GM08714 (cell line): Measurements from ENCODE around the gene HSDL2.
"Not testable (repeated sequence)": the region's sequence is repeated elsewhere in the genome, so short reads cannot be mapped to it uniquely, and the experiment has no call there.

Experiments
- H3K4me3 ChIP-seq: fragments of 200-500 bp; sonication (Bioruptor generic); 2 replicates; pipeline ENCODE4 v1.5.1; 2014; ENCODE audit warnings: mild to moderate bottlenecking, low read length, inconsistent platforms
- ZNF274 ChIP-seq: IDR thresholded peaks from 2 replicates; pipeline ENCODE4 v1.6.1; 2012; ENCODE audit warnings: mild to moderate bottlenecking, low read depth, low read length

The HSDL2 gene

DNA sequence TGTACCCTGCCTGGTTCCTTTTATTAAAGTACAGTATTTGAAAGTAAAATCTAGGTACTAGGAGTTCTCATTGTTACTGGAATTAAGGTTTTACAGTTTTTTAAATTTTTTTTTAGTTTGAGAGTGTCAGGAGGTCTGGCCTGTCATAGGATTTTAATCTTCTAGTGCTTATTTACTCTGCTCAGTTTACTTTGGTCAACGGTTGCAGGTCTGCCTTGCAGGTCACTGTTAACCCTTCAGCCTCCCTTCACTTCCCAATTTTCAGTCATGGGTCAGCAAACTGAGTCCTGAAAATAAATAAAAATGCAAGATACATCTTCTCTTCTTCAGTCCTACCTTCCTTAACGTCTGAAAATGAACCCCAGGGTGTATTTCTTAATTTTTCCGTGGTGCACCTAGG is 27.7 kb upstream of the HSDL2 start:
- TF ChIP-seq ZNF274 = no peak
- H3K4me3 ChIP-seq = no peak overlapping the region

GRCh38 chr9:112354081-112354743 is 25.7 kb upstream of the HSDL2 start:
- H3K4me3 ChIP-seq = no peak overlapping the region
- no peak for TF ChIP-seq ZNF274

GRCh38 chr9:112355427-112355897 is 24.4 kb upstream of the HSDL2 start:
- no peak for TF ChIP-seq ZNF274
- no peak overlapping the region for H3K4me3 ChIP-seq

GRCh38 chr9:112360047-112360804 is 19.7 kb upstream of the HSDL2 start:
- no peak overlapping the region for H3K4me3 ChIP-seq
- TF ChIP-seq ZNF274 = no peak

DNA sequence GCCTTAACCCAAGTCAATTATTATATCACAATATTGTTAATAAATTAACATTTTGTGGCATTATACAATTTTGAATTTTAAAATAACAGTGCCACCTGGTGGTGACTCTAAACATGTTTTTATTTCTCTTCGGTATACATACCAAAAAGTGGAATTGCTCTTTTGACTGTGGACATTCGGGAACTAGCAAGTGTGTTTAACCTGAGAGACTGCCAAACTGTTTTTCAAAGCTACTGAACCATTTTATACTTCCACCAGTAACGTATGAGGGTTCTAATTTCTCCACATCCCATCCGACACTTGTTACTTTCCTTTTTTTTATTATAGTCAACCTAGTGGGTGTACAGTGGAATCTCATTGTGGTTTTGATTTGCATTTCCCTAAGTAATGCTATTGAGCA is 18.3 kb upstream of the HSDL2 start:
- no peak for TF ChIP-seq ZNF274
- no peak overlapping the region for H3K4me3 ChIP-seq

DNA sequence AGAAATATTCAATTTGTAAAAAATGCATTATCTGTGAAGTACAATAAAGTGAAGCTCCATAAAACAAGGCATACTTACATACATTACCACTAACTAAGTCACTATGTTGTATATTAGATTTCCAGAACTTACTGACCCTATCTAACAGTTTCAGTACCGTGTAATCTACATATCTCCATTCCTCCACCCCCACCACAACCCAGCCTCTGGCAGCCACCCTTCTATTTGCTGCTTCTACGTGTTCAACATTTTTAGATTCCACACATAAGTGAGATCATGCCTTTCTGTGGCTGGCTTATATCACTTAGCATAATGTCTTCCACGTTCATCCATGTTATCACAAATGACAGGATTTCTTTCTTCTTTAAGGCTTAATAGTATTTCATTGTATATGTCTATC is 15.1 kb upstream of the HSDL2 start:
- no peak overlapping the region for H3K4me3 ChIP-seq
- TF ChIP-seq ZNF274 = no peak

- not testable (repeated sequence) for H3K4me3 ChIP-seq
Measured at GRCh38 chr9:112365257-112365656, 14.7 kb upstream of the HSDL2 start.

GRCh38 chr9:112366591-112366990 is 13.3 kb upstream of the HSDL2 start:
- TF ChIP-seq ZNF274 = no peak
- no peak overlapping the region for H3K4me3 ChIP-seq

DNA sequence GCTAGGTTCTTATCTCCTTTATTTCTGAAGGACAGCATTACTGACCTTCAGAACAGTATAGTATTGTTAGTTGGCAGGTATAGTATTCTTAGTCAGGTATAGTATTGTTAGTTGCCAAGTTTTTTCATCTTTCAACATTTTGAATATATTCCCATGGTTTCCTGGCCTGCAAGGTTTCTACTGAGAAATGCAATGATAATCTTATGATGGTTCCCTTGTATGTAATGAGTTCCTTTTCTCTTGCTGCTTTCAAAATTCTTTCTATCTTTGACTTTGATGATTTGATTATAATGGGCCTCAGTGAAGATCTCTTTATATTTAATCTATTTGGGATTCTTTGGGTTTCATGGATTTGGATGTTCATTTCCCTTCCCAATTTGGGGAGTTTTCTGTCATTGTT is 12.4 kb upstream of the HSDL2 start:
- H3K4me3 ChIP-seq = no peak overlapping the region
- no peak for TF ChIP-seq ZNF274

DNA sequence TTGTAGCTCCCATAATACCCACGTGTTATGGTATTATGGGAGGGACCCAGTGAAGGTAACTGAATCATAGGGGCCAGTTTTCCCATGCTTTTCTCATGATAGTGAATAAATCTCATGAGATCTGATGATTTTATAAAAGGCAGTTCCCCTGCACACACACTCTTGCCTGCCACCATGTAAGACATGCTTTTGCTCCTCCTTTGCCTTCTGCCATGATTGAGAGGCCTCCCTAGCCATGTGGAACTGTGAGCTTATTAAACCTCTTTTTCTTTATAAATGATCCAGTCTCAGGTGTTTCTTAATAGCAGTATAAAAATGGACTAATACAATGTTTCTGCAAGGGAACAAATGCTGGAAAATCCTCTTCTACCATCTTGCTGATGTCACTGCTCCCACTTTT is 10.1 kb upstream of the HSDL2 start:
- TF ChIP-seq ZNF274 = no peak
- no peak overlapping the region for H3K4me3 ChIP-seq

- no peak for TF ChIP-seq ZNF274
- H3K4me3 ChIP-seq = no peak overlapping the region
Measured at GRCh38 chr9:112371060-112371459, 8.8 kb upstream of the HSDL2 start.

DNA sequence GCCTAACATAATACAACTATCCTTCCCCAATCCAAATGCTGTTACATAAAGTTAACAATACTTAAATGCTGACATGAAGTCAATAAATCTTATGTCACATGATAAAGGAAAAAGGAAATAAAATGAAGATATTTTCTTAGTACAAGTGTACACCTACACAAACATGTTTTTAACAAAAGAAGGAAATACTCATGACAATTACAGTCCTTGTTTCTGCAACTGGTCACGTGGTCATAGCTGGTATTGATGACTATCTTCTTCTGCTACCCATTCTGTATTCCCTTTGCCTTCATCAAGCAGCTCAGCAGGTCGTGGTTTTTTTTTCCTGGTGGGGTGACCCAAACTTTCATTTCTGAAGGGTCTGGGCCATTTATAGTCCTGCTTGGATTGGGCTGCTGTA is 6.2 kb upstream of the HSDL2 start:
- H3K4me3 ChIP-seq = not testable (repeated sequence)

DNA sequence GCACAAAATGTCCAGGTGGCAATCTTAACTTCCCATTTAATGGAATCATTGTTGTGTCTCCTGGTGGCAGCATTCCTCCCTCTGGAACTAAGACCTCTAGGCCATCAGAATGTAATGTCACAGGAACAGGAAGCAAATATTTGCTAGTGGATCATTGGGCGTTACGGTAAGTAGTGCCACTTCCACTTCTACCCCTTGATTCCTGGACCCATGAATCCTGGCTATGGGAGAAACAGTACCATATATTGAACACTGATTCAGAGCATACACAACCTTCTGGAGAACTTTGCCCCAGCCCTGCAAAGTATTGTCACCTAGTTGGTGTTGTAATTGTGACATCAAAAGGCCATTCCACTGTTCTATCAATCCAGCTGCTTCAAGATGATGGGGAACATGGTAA is 5.7 kb upstream of the HSDL2 start:
- not testable (repeated sequence) for H3K4me3 ChIP-seq

DNA sequence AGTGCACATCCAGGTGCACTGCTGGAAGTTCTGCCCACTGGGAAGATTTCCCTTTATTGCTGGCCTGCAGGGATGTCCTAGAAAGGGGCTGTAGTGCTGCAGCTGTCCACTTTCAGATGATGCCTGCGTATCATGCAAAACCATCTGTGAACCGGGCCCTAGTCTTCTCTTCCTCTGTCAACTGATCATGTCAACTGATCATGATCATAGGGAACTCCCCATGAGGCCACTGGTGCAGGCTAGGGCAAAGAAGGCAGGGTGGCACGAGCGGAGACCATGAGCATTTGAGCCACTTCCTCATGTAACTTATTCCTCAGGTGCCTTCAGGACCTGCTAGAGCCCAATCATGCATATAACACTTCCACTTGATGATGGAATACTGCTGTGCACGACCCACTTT is 4.5 kb upstream of the HSDL2 start:
- H3K4me3 ChIP-seq = no peak overlapping the region
- TF ChIP-seq ZNF274 = no peak

DNA sequence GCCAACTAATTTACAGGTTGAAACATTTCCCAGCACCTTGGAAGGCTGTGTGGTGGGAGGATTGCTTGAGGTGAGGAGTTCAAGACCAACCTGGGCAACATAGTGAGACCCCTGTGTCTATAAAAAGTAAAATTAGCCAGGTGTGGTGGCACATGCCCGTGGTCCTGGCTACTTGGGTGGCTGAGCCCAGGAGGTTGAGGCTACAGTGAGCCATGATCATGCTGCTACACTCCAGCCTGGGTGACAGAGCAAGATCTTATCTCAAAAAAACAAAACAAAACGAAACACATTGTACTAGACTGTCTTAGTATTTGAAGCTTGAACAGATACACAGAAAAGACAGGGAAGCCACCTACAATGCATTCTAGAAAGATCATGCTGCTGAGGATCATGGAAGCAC is 2.8 kb upstream of the HSDL2 start:
- no peak for TF ChIP-seq ZNF274
- H3K4me3 ChIP-seq = no peak overlapping the region
